ENCODE measurements around the gene LITAFD.

LITAFD gene

GRCh38 chr16:8852534-8852933 is 29.6 kb upstream of the LITAFD start:
- TF ChIP-seq CTCF (conservative IDR thresholded peaks at IDR 0.05; ENCODE audit: low read depth, low read length), result no peak
- no peak for DNase-seq (ENCODE audit: low read depth)
- H3K4me3 ChIP-seq (ENCODE audit: low read length), result no peak overlapping the region

- H3K4me3 ChIP-seq (ENCODE audit: low read length), result no peak overlapping the region
- no peak for TF ChIP-seq CTCF (conservative IDR thresholded peaks at IDR 0.05; ENCODE audit: low read depth, low read length)
- DNase-seq (ENCODE audit: low read depth), result no peak
These were observed 29.0 kb upstream of the LITAFD start for GRCh38 chr16:8853150-8853549.

DNA sequence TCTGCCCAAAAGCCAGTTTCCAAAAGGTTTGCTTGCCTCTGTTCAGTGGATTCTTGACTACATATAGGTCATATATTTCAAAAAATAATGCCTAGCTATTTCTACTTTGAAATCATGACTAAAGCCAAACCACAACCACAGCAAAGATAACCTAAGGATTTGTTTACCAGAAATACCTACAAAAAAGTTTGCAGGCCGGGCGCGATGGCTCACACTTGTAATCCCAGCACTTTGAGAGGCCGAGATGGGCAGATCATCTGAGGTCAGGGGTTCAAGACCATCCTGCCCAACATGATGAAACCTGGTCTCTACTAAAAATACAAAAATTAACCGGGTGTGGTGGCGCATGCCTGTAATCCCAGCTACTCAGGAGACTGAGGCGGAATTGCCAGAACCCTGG is 28.5 kb upstream of the LITAFD start:
- no peak for TF ChIP-seq CTCF (conservative IDR thresholded peaks at IDR 0.05; ENCODE audit: low read depth, low read length)
- no peak for DNase-seq (ENCODE audit: low read depth)
- H3K4me3 ChIP-seq (ENCODE audit: low read length), result no peak overlapping the region

GRCh38 chr16:8854298-8854948 is 27.7 kb upstream of the LITAFD start:
- no peak for DNase-seq (ENCODE audit: low read depth)
- no peak for TF ChIP-seq CTCF (conservative IDR thresholded peaks at IDR 0.05; ENCODE audit: low read depth, low read length)
- no peak overlapping the region for H3K4me3 ChIP-seq (ENCODE audit: low read length)

DNA sequence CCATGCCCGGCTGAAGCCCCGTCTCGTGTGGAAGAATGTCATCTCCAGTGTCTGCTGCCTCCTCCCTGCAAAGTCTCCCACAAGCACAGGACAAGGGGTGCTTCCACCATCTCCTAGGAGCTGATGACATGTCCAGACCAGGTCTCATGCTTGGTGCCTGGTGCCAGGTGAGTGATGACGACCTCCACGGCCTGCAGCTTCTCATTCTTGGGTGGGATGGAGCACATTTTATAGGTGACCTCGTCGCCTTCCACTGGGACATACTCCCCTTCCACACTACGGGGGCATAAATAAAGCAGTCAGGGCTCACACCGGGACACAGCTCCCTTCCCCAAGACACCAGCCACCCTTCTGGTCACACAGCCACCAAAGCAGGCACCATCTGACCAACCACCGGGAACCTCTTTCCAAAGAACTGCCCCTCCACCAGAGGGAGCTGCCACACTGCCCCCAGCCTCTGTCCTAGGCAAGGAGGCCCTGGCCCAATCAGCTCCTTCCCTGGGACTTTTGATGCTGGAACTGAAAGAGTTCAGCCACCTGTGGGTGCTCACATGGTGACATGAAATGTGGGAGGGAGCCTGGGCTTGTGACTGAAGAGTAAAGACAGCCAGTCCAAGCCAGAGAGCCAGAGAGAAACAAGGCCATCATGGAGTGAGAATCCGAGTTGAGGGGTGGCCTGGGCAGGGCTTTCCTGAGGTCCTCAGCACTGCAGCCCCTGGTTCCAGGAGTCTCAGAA is 26.9 kb upstream of the LITAFD start:
- no peak for DNase-seq (ENCODE audit: low read depth)
- H3K4me3 ChIP-seq (ENCODE audit: low read length), result no peak overlapping the region
- peak; percentile 28 for TF ChIP-seq CTCF (conservative IDR thresholded peaks at IDR 0.05; ENCODE audit: low read depth, low read length)

DNA sequence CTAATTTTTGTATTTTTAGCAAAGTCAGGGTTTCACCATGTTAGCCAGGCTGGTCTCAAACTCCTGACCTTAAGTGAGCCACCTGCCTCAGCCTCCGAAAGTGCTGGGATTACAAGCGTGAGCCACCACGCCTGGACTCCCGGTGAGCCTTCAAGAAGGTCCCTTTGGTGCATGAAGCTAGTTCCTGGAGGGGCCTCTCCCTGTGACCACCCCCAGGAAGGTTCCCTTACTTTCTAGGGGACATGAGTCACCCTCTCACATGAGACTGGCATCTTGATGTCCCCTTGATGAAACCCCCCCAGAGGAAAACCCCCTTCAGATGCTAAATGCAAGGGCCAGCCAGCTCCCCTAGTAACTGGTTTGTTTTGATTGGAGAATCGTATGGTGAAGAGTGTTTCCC is 26.2 kb upstream of the LITAFD start:
- DNase-seq (ENCODE audit: low read depth), result no peak
- TF ChIP-seq CTCF (conservative IDR thresholded peaks at IDR 0.05; ENCODE audit: low read depth, low read length), result no peak
- no peak overlapping the region for H3K4me3 ChIP-seq (ENCODE audit: low read length)

Measured in retinal pigment epithelial cell (primary cell).